ENCODE data around the gene ARHGEF3. TPM values are rescaled to one million over a fixed set of nuclear protein-coding genes. Genes with fewer than 3 reads are reported as not detected.

ARHGEF3 gene
- polyA plus RNA-seq, 5 donors, result 19.7 to 23.2 (median 22.7) TPM

DNA sequence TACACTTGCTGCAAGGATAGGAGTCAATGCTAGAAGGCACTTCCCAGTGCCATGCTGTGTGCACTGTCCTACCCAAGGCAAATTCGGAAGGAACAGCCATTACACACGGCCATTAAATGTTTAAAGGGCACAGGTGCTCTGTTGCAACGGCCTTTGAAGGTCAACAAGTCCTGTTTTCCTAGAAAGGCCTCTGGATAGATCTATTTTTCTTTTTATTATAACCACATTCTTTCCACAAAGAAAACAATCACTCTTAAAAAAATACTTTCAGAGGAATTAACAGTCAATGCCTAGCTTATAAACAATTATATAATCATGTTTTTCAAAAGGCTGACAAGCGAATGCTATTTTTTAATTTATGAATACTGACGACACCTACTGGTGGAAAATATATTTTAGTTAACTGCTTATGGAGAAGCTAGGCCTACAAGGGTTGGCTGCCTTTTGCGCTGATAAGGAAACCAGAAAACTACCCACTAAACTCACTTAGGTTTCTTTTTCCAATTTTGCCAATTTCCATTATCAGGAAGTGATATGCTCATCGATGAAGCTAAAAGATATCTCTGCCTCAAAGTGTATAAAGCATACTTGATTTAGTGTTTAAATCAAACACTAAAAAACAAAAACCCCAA is 2.4 kb downstream of the ARHGEF3 start:
- peak in 1 of 2 donors; percentile 48 for DNase-seq

DNA sequence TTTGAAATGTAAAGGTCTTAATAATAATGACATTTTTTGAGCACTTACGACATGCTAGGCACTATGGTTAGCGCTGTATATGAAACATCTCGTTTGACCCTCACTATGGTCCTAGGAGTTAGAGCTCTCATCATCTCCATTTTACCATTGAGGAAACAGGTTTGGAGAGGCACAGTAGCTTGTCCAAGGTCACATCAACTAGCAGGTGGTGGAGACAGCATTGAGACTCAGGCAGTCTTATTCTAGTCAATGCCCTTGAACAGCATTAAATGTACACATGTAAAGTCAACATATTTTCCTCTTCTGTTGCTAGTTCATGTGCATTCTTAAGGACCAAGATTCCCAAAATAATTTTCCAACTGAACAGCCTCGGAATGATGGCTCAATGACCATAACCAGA is 4.8 kb downstream of the ARHGEF3 start:
- DNase-seq, result no peak

DNA sequence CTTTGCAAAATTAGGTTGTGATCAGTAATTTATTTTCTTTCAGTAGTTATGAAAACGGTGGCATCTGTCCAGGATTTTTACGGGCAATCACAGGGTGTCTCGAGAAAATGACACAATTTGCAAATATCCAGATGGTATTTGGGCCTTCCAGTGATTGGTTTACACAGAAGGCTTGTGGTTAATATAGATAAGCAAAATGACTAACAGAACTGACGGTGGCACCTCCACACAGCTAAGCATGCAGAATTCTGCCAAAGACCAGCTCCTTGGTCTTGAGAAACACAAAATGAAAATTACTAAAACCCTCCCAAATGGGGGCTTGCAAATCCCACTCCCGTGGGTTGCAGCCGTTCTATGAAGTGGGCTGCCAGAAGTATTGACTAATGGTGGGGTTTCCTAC is 5.5 kb downstream of the ARHGEF3 start:
- no peak for DNase-seq

DNA sequence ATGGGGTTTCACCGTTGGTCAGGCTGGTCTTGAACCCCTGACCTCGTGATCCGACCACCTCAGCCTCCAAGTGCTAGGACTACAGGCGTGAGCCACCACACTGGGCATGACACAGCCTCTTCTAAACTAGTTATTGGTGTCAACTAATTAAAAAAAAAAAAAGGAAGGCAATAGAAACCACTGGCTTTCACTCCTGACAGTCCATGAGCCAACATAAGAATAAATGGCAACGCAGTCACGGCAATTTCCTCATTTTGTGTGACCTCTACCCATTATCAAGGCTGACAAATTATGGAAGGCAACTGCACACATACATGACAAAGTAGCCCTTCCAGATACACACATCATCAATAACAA is 5.9 kb downstream of the ARHGEF3 start:
- no peak for DNase-seq

DNA sequence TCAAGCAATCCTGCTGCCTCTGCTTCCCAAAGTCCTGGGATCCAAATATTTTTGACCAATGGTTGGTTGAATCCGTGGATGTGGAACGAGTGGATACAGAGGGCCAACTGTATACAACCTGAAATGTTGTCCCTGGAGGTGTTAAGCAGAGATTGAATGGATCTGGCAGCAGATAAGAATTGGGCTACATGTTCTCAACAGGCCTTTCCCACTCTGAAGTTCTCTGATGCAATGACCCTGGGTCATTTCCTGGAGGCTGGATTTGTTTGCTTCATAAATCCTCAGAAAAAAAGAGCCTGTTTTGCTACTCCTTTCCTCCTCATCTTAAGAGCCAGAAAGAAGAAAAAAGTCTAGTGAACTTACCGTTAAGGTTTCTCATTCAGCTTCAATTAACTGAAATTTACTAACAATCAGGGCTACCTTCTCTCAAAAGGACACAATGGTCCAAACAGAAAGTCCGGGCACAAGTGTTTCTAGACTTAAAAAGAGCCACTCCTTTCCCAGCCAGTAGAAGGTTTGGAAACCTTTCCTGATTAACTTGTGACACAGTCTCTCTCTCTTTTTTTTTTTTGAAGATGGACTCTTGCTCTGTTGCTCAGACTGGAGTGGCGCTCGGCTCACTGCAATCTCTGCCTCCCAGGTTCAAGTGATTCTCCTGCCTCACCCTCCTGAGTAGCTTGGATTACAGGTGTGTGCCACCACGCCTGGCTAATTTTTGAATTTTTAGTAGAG is 6.5 kb downstream of the ARHGEF3 start:
- DNase-seq, result no peak

DNA sequence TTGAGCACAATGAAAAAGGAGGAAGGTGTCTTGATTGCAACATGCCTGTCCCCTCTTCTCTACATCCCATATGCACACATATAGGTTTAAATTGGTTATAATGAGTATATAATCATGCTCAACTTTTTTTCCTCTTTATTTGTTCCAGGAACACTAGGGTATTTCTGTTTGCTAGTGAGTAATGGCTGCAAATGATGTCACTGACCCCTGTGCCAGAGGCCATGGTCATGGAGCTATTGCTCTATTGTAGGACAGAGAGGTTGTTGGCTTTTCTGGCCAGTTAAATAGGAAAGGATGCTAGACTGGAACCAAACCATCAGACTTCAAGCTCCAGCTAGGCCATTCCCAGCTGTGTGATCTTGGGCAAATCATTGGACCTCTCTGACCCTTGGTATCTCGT is 9.6 kb downstream of the ARHGEF3 start:
- DNase-seq, result no peak

DNA sequence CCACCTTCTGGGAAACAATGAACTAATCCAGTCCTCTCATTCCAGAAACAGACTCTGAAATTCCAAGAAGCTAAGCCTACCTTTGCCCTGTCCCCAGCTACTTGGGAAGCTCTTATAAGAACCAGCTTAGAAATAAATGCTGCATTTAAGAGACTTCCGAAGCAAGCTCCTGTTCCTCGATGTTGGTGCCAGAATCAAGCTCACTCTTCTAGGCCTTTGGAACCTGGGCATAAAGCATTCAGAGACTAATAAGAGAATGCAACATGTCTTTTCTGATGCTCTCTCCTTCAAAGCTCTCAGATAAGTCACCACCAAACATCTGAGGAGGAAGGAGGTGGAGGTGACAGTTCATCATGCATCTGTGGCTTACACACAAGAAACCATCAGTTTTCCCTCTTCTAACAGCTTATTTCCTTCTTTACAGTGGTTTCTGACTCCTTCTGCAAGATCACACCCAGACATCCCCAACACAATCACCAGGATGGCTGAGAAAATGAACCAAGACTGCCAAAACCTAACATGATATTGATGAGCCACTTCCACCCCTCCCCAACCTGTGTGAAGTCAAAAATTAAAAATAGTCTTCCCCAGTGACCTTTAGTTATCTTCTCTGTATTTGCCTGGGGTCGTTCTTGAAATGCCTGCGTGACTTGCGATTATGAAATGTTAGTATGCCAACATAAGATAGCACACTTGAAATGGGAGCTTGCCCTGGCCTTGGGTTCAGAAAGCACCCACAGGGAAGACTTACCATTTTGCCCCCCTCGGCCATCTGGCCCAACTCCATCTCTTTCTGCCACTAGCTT is 11.5 kb downstream of the ARHGEF3 start:
- no peak for DNase-seq

DNA sequence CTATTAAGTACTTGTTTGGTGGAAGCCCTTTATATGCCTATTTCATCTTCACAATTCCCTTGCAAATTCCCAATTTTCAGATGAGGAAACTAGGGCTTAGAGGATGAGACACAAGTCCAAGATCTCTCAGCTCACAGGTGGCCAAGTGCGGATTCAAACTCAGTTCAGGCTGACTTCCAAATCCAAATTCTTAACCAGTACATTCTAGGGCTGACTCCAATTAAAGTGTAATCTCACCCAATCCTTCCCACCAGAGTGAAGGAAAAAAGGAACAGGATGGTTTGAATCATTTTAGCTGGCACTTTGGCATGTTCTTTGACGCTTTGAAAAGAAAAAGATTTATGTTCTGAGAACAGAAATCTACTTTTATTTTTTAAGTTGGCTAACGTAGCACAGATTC is 12.7 kb downstream of the ARHGEF3 start:
- no peak for DNase-seq

DNA sequence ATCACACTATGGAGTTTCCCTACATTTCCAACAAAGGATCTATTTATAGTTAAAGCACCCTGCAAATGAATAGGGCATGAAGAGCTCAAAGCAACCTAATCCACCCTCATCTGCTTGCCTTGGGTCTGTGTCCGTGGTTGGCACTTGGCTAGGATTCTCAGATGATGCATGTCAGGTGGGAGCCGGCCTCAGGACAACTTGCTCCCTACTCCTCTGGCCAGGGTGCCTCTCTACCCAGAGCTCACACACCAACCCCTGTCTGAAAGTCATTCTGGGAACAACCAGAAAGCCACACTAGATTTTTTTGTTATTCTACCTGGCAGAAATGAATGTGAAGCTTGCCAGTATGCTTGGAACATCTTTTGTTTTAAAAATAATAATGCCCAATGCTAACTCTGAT is 13.2 kb downstream of the ARHGEF3 start:
- DNase-seq, result no peak

DNA sequence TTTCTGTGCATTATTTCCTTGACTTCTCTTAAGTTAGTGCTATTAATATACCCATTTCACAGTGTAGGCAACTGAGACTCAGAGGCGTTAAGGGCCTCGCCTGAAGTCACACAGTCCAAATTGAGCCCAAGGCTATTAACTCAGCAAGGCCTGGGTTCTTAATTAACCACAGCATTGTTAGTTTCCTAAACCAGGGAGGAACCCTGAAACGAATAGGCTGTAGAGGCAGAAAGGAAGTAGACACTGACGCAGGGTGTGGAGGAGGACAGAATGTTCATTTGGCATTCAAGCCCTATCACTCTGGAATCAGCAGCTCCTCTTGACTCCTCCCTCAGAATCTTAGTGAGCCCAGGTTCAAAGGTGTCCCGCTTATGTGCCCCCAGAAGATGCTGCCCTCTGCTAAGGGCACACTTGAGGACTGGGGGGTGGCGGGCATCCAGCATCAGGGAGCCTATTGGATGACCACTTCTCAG is 13.9 kb downstream of the ARHGEF3 start:
- DNase-seq, result no peak

DNA sequence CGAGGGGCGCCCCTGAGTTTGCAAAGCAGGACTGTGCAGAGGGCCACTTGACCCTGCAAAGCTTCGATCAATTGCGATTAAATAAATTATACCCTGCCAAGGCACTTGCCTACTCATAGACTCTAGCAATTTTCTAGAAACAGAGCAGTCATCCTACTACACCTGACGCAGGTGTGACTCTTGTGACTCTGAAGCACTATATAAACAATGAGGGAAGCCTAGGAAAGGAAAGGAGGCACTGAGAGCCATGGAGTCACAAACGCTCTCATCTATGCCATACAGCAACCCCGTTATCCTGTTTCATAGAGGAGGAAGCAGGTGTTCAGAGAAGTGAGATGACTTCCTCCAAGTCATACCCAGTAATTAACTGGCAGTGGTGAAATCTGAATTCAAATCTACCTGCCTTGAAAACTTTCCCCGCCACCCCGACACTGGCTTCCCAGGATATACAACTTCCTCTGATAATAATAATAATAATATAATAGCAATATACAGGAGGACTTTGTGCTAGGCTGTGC is 14.4 kb downstream of the ARHGEF3 start:
- DNase-seq, result no peak

DNA sequence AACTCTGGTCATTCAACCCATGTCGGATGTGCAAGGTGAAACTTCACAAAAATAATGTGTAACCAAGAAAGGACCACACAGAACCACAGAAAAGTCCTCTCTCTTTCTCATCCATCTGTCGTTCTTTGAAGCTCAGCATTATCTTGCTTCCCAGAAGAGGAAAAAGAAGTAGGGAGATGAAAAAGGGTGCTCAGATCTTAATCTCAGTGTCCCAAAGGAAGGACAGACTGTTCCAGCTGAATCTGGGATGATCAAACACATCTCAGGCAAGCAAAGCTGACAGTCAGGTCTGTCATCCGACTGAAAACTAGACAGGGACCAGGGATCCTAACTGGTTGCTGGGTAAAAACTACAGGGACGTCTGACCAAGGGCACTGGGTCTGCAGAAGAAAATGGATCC is 16.2 kb downstream of the ARHGEF3 start:
- DNase-seq, result no peak

DNA sequence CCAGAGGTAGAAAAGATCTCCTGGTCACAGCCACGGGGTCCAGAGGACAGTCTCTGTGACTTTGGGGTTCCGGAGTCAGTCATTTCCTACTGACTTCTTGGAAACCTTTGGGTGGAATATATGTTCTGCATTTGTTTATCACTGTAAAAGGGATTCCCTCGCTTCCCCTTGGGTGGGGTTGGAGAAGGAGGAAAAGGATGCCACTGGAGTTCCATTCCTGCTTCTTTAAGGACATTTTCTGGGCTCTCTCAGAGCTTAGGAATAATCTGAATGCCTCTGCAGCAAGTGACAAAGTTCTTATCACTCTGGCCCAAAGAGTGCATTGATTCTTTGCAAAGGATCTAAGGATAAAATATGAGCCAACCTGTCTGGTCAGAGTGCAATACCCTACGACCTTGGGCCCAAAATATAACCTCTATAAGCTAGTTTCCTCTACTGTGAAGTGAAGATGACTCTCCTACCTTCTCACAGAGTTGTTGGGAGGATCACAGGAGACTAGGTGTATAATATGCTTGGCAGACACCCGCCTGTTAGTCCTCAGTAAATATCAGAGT is 17.2 kb downstream of the ARHGEF3 start:
- no peak for DNase-seq

DNA sequence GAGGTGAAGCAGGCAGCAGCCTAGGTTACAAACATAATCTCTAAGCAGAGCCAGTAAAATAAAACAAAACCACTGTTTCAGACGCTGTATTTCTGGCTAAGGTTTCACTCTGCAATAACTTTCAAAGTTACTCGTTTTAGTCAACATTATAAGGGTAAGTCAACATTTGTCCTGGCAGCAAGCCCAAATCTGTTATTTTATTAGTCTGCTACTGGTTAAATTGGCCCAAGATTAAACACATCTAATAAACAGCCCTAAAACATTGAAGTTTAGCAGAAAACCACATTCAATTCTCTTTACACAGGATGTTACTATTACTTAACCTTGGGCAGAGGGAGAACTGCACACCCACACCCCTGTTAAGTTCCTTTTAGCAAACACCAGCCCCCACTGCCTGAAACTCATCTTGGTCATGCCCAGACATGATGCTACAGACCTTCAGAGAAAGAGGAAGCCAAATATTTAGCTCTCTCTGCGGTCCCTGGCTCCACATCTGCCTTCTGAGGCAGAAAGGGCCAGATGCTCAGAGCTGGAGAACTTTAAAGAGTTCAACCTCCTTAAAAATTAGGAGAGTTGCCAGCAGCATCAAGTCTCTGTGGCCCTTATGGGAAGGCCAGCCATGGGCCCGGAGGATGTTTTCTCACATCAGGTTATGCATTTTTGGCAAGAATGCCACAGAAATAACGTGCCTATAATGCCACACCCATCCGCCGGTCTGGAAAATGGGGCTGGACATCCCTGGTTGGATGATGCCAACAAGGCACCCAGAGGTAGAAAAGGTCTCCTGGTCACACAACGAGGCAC is 17.9 kb downstream of the ARHGEF3 start:
- peak; percentile 64 to 66 for DNase-seq

DNA sequence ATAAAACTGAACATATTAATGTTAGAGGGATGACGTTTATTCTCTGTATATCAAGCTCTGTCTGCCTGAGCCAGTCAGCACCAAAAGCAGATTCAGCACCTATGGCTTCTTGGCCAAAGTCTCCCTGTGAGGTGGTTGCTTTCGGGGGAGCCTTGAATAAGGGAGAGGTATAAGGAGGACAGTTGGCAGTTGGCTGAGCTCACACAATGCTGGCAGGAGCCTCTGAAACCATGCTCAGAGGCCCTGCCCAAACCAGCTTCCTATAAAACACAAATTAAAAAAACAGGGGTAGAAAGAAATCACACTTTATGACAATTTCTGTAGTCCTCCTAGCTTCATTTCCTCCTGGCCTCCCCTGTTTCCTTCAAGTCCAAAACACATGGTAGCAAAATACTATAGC is 18.8 kb downstream of the ARHGEF3 start:
- no peak for DNase-seq

DNA sequence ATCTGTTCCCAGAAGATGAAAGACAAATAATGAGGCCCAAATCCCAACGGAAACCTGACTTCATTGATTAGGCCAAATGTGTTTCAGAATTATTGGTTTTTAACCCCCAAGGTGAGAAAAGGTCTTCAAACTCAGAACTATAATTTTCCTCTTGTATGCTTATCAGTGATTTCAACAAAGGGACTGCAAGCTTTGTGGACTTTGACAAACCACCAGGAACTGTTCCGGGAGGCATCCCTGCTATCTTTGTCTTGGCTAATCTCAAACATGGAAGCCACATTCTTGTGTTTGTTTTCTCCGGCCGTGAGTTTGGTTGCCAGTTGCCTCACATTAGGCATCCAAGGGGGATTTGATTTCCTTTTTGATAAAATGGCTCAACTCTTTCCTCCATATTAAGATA is 19.5 kb downstream of the ARHGEF3 start:
- DNase-seq, result no peak

DNA sequence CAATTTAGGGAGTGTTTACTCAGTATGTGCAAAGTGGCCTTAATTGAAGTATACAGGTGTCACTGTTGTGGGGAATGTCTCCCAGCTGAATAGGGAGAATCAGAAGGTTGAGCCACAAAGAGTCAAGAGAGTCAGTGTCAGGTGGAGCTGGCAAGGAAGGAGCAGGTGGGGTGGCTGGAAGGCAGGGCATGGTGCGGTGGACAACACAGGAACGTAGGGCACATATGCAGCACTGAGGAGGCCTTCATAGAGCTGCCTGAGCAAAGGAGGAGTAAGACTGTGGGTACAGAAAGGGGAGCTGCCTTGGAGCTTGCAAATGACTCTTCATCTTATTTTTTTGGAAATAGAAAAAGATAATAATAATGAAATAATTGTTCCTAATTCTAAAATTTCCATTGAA is 20.0 kb downstream of the ARHGEF3 start:
- DNase-seq, result no peak

DNA sequence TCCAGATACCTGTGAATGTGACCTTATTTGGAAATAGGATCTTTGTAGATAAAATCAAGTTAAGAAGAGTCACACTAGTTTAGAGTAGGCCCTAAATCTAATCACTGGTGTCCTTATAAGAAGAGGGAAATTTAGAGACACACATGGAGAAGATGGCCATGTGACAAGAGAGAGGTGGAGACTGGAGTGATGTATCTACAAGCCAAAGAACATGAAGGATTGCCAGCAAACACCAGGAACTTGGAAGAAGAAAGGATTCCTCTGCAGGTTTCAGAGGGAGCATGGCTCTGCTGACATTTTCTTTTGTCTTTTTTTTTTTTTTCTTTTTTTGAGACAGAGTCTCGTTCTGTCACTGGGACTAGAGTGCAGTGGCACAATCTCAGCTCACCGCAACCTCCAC is 20.8 kb downstream of the ARHGEF3 start:
- DNase-seq, result no peak

DNA sequence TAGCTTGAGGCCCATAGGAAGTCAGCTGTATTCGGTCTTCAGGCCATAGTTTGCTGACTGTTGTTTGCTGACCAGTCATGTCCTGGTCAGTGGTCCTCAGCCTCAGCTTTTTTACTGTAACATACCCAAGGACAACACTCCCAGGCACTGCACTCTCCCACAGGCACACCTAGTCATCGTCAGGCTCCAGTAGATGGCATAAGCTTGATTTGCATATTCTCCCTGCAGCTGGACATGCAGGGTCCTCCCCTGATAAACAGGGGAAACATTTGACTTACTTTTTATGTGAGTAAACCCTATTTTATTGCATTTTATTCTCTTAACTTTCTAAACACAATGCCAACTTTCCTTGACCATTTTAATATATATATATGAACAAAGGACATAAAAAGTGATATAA is 22.9 kb downstream of the ARHGEF3 start:
- no peak for DNase-seq

DNA sequence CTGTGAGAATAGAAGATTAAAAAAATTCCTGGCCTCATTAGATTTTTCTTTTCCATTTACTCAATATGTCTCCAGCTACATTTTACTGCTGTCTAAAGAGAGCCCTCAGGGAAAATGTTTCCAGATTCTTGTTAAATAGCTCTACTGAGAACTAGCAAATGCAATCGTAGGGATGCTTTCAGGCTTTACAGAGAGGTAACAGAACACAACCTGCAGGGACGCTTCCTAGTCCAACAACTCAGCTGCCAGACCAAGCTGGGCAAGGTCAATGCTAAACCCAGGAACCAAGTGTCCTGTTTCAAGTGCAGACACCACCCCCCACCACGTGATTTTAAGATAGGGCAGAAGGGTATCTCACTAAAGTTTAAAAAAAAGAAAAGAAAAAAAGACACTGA is 25.2 kb downstream of the ARHGEF3 start:
- no peak for DNase-seq

DNA sequence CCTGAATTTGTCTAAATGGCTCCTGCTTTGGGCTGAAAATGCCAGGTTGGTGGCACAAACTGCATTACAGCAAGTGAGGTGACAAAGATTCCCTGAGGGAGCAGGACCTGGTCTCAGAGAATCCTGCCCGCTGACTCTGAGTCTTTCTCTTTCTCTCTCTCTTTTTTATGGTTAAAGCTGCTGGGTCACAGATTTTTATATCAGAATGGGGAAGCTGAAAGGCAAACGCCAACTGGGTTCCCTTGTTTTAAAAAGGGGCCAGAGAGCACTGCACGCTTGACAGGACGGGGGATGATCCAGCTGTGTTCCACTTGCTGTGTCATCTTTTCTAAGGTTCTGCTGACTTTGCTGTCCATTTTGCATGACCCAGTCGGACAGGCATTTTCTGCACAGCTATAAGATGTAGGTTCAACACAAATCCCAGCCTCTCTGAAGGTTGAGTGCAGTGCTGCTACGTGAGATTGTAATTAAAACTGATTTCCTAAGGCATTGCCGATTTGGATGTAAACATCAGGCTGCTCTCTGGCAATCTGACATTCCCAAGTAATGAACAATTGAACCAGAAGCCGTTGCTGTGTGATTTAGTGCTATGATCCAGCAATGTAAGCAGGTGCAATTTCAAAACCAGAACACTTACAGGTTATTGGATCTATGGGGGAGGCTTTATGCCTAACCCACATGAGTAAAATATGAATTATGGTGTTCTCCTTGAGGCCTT is 25.8 kb downstream of the ARHGEF3 start:
- DNase-seq, result no peak
